Endothelial cell of umbilical vein (primary cell): Measurements from ENCODE around the gene FIGLA.

Experiments used
- CTCF ChIP-seq, 2 donors: IDR thresholded peaks; 1 replicate in 1 of 2; 2 replicates in 1 of 2; pipeline ENCODE4 v1.5.1; 2011; ENCODE audit warnings: low read length in 2 of 2, mild to moderate bottlenecking in 2 of 2, moderate library complexity in 2 of 2, control low read depth in 1 of 2, inconsistent platforms in 1 of 2, low read depth in 1 of 2; ENCODE audit not compliant: insufficient read depth in 1 of 2; ENCODE audit errors: extremely low read depth in 1 of 2
- EZH2 ChIP-seq: IDR thresholded peaks from 2 replicates; pipeline ENCODE4 v1.6.1; 2012; ENCODE audit warnings: borderline replicate concordance, low read depth, mild to moderate bottlenecking, moderate library complexity, low read length, inconsistent platforms; ENCODE audit not compliant: severe bottlenecking
- FOS ChIP-seq: IDR thresholded peaks from 2 replicates; pipeline ENCODE4 v1.6.1; 2011; ENCODE audit warnings: mild to moderate bottlenecking, low read length, moderate library complexity, borderline replicate concordance; ENCODE audit not compliant: insufficient read depth
- MAX ChIP-seq: IDR thresholded peaks from 2 replicates; pipeline ENCODE4 v1.6.1; 2011; ENCODE audit not compliant: insufficient read depth, insufficient read length
- MYC ChIP-seq: IDR thresholded peaks from one replicate; pipeline ENCODE4 v1.6.1; 2011; ENCODE audit warnings: mild to moderate bottlenecking, low read depth, low read length
- POLR2A ChIP-seq: IDR thresholded peaks from 2 replicates; pipeline ENCODE4 v1.6.1; 2012; ENCODE audit warnings: low read depth, mild to moderate bottlenecking, control low read depth, low read length
- POLR2AphosphoS5 ChIP-seq: IDR thresholded peaks from 2 replicates; pipeline ENCODE4 v1.6.1; 2012; ENCODE audit warnings: low read depth, mild to moderate bottlenecking, control low read depth, low read length, moderate library complexity; ENCODE audit not compliant: insufficient read depth

GRCh38 chr2:70827388-70827787 is 36.9 kb upstream of the FIGLA start:
- TF ChIP-seq CTCF (IDR thresholded peaks at IDR 0.05; ENCODE audit: extremely low read depth in 1 of 2, insufficient read depth in 1 of 2, low read depth in 1 of 2, low read length in 2 of 2) (no peak), POLR2A (no peak), EZH2 (no peak), MAX (no peak), POLR2AphosphoS5 (no peak), MYC (no peak), FOS (no peak)
